GM19467 (cell line): ENCODE data around the gene RASGRP2.

Source experiments
- ATAC-seq: cut with Tn5 transposase; IDR thresholded peaks from one replicate; pipeline ENCODE4 v1.9.1; 2021; ENCODE audit warnings: mild to moderate bottlenecking, moderate library complexity; ENCODE audit not compliant: unreplicated experiment

RASGRP2 gene

DNA sequence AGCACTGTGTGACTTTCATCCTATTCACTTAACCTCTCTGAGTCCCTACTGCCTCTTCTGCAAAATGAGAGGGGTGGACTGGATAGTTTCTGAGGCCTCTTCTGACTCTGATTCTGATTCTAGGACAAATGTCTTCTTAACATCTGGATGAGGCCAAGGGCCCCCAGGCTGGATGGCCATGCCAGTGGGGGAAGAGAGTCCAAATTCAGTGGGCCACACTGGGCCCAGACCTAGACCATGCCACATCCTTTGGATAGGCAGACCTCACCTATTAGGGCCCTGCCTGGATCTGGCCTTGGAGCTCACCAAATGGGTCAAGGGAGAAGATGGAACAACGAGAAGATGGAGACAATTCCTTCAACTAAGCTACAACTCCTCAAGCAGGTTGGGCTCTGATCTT is 45.5 kb downstream of the RASGRP2 start:
- no peak for ATAC-seq

DNA sequence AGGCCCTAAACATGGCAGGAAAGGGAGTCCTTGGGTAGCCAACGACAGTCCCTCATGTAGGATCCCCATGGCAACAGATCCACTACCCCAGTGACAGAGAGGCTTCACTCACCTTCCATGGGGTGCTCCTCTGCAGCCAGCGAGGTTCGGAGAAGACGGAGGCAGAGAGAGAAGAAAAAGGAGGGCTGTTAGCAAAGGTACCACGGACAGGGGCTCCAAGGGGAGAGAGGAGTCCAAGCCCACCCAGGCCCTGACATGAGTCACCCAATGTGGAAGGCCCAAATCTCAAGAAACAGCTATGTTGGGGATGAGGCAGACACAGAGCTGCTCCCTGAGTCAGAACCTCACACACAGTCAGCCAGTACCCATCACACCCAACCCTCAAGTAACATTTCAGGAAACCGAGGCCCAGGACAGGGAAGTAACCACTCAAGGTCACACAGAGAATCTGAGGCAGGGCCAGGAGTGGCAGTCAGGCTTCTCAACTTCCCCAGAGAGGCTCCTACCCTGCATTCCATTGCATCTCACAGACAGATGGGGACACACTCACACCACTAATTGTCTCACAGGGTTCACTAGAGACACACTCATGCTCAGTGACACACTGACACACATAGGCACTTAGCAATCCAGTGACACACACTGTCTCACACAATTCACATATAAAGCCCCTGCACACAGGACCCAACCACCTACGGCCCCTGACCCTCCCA is 46.1 kb downstream of the RASGRP2 start:
- ATAC-seq: no peak

DNA sequence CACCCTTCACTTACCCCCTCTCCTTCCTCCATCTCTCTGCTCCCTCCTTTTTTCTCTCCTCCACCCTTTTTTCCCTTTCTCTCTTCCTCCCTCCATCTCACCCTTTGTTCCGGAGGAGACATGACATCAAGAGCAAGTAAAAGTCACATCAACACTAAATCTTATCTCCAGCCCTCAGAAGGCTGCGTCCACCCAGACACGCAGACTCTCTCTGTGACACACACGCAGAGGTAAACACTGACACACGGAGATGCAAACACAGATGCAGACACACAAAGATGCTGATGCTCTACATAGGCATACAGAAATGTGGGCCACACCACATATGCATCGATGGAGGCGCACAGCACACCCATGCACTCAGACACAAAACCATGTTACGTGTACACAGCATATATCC is 47.9 kb downstream of the RASGRP2 start:
- no peak for ATAC-seq

DNA sequence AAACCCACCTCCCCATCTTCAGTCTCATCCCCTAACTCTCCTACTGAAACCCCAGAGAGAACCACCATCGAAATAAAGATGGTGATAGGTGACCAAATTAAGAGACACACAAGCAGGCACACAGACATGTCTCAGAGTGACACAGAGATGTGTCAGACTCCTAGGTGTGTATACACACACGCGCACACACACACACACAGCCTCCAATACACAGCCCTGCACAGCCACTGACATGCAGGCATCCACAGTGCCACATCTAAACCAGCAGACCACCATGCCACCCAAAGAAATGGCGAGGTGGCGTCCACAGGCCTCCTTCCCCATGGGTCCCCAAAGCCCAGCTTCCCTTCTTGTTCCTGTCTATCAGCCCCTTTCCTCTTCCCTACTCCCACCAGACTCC is 48.4 kb downstream of the RASGRP2 start:
- ATAC-seq: no peak

DNA sequence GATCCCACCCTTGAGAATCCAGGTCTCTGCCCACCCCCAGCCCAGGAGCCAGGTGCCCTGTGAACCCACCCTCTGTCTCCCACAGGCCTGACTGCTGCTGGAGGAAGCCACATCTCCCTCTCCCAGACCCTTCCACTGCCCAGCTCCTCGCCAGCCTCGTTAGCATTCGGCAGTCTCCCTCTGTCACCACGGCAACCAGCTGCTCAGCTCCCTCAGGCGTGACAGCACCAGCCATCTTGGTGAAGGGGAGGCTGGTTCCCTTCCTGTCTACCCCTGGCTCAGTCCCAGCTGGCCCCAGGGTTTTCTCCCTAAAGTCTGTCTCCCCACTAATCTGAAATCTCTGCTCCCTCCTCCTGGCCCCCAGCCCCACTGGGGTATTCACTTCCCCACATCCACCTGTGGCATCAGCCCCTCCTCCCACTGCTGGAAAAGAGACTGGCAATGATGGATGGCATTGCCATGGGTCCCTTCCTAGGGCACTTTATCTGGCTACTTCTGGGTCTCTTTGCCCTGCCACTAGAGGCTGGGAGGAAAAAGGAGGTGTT is 49.0 kb downstream of the RASGRP2 start:
- ATAC-seq: no peak

DNA sequence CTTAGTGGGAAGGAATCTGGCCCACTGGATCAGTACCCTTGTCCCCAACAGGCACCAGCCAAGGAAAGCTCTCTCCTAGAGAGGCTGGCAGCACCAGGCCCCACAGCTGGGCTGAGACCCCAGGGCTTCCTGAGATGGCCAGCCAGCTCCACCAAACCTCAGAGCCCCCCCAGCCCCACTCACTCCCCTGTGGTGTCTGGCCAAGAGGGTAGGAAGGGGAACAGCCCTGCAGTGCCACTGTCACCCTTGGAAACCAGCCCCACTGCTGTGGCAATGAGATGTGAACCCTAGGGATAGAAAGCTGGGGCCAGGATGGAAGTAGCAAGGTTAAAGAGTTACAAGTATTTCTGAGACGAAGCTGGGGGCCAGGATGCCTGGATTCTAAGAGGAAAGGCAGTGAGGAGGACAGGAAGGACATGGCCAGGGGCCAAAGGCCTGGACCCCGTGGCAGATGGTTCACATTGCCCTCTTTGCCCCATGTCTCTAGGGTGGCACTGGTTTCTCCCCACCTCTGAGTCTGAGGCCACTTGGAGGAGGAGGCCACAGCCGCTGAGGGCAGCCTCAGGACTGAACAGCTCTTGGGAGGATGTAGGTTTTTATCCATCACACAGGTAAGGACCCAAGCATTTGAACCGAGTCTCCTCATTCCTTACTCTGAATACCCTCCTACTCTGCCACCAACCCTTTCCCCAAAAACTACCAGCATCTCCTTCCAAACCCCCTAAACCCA is 49.8 kb downstream of the RASGRP2 start:
- ATAC-seq: no peak

DNA sequence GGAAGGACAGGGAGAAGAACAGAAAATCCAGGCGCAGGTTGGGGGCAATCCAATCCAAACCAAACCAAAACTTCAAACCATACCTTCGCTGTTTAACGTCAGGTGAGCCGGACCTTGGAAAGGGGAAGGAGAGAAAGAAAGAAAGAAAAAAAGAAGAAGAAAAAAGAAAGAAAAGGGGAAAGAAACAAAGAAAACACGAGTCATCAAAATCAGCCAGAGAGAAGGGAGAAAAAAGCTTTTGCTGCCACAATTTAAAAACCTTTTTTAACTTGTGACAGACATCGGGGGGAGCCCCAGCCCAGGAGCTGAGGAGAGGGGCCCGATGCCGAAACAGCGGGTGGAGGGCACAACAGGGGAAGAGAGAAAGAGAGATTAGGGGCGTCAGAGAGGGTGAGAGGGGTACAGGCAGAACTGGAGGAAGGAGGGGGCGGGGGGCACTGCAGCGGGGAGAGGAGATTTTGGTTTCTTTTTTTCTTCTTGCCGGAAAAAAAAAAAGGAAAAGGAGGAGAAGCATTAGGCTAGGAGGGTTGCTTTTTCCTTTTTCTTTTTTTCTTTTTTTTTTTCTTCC is 51.1 kb downstream of the RASGRP2 start:
- ATAC-seq: no peak

DNA sequence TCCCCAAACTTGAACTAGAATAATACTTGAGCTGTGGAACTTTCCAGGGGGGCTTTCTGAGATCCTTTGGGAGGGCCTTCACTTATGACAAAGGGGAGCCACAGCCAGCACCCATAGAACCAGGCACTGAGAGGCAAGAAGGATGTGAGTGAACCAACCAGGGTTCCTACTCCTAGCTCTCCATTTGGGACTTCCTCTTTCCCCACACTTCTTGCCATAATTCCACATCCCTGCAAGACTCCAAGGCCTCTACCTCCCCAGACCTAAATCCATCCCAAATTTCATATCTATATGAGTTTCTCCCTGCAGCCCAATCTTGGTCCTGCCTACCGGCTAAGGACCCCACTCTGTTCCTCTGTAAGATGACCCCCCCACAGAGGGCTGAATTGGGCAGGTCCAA is 52.4 kb downstream of the RASGRP2 start:
- no peak for ATAC-seq

DNA sequence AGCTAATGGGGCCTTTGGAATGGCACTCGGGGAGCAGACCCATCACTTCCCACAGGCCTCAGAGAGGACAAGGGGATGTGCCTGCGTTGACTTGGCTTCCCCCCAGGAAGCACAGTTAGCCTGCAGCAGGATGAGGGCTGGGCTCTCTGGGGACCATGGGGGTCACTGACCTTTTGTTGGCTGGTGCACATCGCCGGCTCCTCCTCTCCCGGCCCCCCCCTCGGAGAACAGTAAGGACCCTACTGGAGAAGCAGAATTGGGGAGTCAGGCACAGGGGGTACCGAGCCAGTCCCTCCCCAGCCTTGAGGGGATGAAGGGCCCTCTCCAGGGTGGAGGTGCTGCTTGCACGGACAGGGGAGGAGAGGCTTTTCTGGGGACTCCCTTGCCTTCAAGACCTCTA is 53.7 kb downstream of the RASGRP2 start:
- ATAC-seq: no peak

DNA sequence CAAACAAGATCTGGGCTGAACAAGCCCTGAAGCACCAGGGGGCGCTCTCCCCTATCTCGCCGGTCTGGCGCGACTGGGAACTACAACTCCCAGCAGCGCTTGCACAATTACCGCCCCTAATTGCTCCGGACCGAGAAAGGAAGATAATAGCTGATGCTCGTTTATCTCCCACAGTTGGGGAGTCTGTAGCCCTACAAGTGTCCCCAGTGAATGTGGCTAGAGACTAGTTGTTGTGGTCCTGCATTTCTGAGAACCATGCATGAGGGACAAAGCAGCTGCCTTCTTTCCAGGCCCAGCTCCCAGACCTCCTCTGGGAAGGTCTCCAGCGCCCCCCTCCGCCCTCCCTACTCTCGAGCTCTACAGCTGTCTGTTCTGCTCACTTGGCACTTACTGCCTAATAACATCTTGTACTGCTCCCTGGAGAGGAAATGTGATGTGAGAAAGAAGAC is 55.4 kb downstream of the RASGRP2 start:
- peak; percentile 82 for ATAC-seq

DNA sequence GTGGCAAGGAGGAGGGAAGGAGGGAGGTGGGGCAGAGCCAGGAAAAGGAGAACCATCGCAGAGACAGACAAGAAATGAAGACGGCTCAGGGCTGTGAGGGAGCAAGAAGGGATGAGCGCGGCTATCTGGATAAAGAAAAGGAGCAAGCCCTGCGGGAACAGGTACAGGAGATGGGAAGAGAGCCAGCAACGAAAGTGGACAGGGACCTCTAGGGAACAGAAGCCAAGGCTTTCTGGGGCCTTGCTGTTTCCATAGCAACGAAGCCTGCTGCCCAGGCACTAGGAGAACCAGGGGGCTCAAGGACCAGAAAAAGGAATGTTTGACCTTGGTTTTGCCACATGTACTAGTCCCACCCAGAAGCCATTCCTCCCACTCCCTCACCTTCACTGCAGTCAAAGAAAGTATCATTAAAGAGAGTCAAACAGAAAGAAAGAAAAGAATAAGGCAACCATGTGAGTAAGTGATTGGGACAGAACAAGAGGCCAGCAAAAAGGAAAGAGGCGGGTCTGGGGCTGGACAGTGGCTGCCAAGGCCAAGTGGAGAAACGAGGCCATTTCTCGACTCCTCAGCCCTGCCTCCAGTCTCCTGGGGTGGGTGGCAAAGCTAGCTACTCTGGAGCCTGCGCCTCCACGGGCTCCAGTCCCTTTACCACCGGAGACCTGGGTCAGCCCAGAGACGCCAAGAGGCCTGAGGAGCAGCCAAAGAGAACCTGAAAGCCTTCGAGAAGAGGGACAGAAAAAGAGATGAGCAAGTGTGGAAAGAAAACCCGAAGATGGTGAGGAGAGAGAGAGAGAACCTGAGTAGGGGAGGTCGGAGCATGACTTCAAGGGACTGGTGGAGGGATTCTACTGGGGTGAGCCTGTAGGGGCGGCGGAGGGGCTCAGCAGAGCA is 56.1 kb downstream of the RASGRP2 start:
- ATAC-seq: no peak

DNA sequence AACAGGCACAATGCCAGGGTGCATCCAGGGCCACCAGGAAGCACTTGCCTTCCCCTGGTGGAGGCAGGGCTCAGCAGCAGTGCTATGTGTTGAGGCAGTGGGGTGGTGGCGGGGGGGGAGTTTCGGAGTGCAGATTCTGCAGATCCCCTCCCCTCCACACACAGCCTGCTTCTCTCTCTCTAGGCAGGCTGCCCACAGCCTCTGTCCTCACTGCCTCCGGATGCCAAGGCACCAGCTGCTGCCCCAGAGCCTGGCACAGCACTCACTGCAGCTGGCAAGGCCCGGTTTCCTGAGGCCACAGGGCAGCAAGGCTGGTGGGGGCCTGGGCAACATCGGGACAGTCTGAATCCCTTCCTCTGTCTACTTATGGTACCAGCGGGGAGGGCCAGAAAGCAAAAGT is 56.7 kb downstream of the RASGRP2 start:
- no peak for ATAC-seq

DNA sequence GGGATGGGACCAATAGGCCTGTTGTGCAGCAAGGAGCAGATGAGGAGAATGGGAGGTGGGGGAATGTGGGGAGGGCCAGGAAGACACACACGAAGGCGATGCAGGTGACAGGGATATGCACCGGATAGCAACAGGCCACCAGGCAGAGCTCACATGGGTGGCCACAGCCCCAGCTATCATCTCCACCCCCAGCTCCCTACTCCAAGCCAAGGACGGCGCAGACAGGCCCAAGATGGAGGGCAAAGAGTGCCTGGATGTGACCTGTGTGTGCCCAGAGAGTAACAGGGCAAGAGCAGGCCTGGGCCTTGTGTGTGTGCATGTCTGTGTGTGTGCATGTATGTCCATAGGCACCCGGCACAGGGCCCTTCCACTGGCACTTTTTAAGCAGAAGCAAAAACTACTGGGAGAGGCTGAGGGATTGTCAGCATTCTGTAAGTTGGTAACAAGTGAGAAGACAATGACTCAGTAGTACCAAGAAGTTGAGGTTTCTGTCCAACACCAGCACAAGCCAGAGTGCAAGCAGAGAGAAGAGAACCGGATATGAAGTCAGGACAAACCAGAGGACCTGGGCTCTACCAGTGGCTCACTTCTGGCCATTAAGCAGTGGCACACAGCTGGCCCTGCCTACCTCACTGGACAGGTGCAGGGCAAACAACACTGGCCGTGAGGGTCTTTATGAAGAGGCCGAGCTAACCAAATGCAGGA is 57.3 kb downstream of the RASGRP2 start:
- no peak for ATAC-seq

DNA sequence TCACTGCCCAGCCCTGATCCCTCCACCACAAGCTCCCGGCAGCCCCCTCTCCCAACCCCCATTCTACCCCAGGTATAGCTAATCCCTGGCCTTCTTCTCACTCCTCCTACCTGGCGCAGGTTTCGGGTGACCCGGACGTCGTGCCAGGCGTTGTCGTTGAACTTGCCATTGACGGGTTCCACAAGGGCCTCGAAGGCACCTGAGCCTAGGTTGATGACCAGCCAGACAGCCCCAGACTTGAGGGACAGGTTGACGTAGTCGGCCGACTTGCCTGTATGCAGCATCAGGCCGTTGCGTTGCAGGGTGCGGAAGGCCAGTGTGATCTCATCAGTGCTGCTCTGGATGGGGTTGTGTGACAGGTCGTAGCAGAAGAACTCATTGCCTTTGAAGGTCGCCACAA is 58.4 kb downstream of the RASGRP2 start:
- no peak for ATAC-seq

DNA sequence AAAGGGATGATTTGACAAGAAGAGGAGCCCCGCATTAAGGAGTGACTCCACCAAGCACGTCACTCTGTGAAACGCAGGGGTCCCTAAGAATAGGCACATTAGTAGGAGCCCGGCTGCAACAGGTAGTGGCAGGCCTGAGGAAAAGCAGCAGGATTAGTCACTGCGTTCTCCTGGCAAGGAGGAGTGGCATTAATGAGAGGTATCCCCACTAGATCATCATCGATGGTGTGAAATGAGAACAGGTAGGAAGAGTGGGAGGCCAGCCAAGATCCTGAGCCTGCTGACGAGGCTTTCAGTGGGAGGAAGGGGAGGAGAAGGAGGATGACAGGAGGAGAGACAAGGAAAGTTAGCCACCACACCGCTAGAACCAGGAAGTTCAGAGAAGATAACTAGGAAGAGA is 59.6 kb downstream of the RASGRP2 start:
- ATAC-seq: no peak

DNA sequence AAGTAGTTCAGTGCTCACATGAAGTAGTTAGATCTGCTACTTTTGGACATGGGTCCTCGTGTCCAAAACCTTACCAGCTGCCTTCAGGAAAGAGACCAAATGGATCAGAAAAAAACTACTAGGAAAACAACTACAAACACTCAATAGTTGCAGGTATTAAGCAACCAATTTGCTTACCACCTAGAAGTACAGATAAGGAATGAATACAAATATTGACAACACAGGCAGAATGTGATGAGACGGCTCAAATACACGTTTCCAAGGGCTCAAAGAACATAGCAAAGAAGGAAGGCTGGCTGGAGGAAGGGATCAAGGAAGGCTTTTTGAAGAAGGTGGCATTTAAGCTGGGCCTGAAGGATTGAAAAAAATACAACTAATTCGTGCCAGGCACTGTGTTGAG is 62.8 kb downstream of the RASGRP2 start:
- ATAC-seq: no peak

DNA sequence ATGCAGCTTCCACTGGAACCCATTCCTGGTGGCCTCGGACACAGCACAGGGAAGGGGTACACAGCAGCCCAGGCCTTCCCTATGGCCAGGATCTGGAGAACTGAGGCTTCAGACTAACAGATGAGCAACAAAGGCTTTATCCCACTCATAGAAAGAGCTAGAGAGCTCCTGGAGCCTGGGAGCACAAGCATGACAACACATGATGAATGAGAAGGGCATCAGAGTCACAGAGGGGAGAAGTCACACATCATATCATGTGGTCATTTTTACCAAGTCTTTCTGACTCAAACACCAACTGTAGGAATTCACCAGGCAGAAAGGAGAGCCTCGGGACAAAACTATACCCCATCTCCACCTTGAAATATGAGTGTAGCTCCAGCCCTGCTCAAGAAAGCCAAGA is 64.1 kb downstream of the RASGRP2 start:
- ATAC-seq: no peak

DNA sequence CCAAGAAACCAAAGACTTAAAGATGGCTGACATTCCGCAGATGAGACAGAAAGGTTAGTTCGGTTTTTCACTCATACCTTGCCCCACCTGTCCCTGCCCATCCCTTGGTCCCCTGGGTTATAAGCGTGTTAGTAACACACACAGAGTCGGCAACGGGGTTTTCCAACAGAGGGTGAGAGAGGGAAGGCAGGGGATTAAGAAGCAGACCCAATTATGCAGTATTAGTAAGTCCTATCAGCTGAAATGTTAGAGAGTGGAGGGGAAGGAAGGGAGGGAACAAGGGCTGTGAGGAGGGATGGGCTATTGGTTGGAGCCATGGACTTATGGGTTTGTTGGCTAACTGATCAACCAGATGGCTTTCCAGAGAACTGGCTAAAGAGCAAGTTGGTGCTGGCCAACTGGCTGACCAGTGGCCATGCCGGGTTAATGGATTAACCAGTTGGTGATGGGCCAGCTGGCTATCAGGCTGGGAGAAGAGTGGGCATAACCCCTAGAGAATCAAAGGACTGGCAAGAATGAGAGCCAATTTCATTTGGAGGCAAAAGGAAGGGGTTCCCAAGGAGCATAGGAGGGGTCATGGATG is 66.4 kb downstream of the RASGRP2 start:
- no peak for ATAC-seq
